Neuron (in vitro differentiated cells): ENCODE data around the gene TARS3.

Experiments
- H2AFZ ChIP-seq: one replicate; pipeline ENCODE4 v1.6.1; 2013; ENCODE audit warnings: low read depth, mild to moderate bottlenecking, inconsistent platforms, low read length, moderate library complexity
- H3K27me3 ChIP-seq: one replicate; pipeline ENCODE4 v1.6.1; 2013; ENCODE audit warnings: low read length; ENCODE audit not compliant: insufficient read depth
- H3K36me3 ChIP-seq: one replicate; pipeline ENCODE4 v1.6.1; 2013; ENCODE audit warnings: low read length; ENCODE audit not compliant: insufficient read depth
- H3K4me1 ChIP-seq: one replicate; pipeline ENCODE4 v1.6.1; 2013; ENCODE audit warnings: low read length; ENCODE audit not compliant: insufficient read depth
- H3K4me3 ChIP-seq: 2 replicates; pipeline ENCODE4 v1.5.1; 2013; ENCODE audit warnings: mild to moderate bottlenecking, low read length, moderate library complexity
- H3K9me3 ChIP-seq: one replicate; pipeline ENCODE4 v1.6.1; 2013; ENCODE audit warnings: low read length

The TARS3 gene

GRCh38 chr15:101692801-101693598 lies 31.3 kb downstream of the TARS3 start:
- no peaks in the 10 kb centered on the region for H3K9me3 ChIP-seq
- no peak overlapping the region for H2AFZ ChIP-seq
- no peaks in the 10 kb centered on the region for H3K27me3 ChIP-seq
- H3K4me1 ChIP-seq: no peaks in the 10 kb centered on the region
- H3K4me3 ChIP-seq: no peak overlapping the region
- H3K36me3 ChIP-seq: peaks cover 39% of the 10 kb centered on the region

DNA sequence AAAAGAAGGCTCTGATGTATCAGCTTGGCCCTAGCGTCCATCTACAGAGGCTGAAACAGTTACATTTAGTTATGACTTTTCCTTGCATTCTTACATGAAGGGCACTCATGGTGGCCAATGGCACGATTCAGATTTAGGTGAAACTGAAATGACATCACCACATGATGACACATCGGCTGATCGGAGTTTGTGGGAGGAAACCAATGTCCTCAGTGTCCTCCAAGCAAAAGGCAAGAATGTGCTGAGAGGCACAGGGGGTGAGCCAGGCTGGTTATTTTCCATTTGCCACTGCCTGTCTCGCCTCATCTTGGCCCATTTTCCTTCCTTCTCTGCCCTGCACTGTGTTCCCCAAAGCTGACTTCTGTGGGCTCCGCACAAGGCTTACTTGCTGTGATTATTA lies 34.4 kb downstream of the TARS3 start:
- Histone ChIP-seq H3K36me3 (peaks cover 24% of the 10 kb centered on the region), H3K27me3 (no peaks in the 10 kb centered on the region)

GRCh38 chr15:101686718-101687117 lies 37.6 kb downstream of the TARS3 start:
- Histone ChIP-seq H3K4me1 (no peaks in the 10 kb centered on the region), H3K36me3 (peaks cover 22% of the 10 kb centered on the region), H2AFZ (no peak overlapping the region), H3K4me3 (no peak overlapping the region), H3K27me3 (no peaks in the 10 kb centered on the region), H3K9me3 (no peaks in the 10 kb centered on the region)

More for the DNA sequence above, 34.4 kb downstream of the TARS3 start:
- no peak overlapping the region for H2AFZ ChIP-seq
- H3K4me3 ChIP-seq: no peak overlapping the region
- H3K4me1 ChIP-seq: no peaks in the 10 kb centered on the region
- no peaks in the 10 kb centered on the region for H3K9me3 ChIP-seq

DNA sequence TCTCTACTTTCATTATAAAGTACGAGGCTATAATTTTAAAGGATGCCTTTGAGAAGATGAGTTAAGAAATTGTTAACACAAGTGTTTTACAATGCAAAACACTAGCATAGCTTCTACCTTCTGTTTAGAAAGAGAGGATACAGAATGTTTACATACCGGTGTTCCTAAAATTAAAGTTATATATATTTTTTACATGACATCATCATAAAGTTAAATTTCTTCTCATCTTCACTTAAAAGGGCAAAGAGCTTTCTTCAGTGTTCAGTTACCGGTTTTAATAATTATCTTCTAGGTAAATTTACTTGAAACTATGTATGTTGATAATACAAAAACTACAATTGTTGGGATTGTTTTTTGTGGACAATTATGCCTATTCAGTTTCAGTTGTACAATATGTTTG lies 39.4 kb downstream of the TARS3 start:
- Histone ChIP-seq H3K36me3 (peaks cover 24% of the 10 kb centered on the region), H3K27me3 (no peaks in the 10 kb centered on the region), H3K4me1 (no peaks in the 10 kb centered on the region), H3K9me3 (no peaks in the 10 kb centered on the region), H3K4me3 (no peak overlapping the region), H2AFZ (no peak overlapping the region)

- no peak overlapping the region for H2AFZ ChIP-seq
- no peaks in the 10 kb centered on the region for H3K4me1 ChIP-seq
- H3K4me3 ChIP-seq: no peak overlapping the region
- no peaks in the 10 kb centered on the region for H3K9me3 ChIP-seq
- no peaks in the 10 kb centered on the region for H3K27me3 ChIP-seq
- H3K36me3 ChIP-seq: peaks cover 24% of the 10 kb centered on the region
Observed at GRCh38 chr15:101684384-101684783, 39.9 kb downstream of the TARS3 start.

DNA sequence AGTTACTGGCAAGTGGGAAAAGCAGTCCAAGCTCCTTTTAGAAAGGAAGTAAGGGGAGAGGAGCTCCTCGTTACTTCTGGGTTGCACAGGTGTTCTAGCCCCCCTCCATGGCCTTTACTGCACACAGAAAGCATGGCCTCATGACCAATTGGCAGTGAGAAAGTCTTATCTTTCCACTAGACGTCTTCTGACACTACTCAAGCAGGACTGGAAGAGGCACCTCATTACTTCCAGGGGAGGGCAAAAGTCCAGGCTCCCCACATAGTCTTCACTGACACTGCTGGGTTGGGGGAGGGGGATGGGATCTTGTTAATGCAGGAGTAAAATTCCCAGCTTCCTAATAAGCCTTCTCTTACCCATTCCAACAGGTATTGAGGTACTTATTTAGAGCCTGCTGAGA lies 44.5 kb downstream of the TARS3 start:
- no peak overlapping the region for H2AFZ ChIP-seq
- no peaks in the 10 kb centered on the region for H3K4me1 ChIP-seq
- H3K4me3 ChIP-seq: no peak overlapping the region
- peaks cover 20% of the 10 kb centered on the region for H3K36me3 ChIP-seq
- no peaks in the 10 kb centered on the region for H3K9me3 ChIP-seq
- H3K27me3 ChIP-seq: no peaks in the 10 kb centered on the region

DNA sequence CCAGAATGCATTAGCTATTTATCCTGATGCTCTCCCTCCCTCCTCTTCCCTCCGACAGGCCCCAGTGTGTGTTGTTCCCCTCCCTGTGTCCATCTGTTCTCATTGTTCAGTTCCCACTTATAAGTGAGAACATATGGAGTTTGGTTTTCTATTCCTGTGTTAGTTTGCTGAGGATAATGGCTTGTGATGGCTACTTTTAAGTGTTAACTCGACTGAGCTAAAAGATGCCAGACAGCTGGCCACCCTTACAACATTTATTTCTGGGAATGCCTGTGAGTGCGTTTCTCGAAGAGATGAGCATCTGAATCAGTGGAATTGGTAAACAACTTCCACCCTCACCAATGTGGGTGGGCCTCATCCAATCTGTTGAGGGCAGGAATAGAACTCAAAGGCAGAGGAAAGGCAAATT lies 47.3 kb downstream of the TARS3 start:
- Histone ChIP-seq H2AFZ (no peak overlapping the region), H3K36me3 (peaks cover 24% of the 10 kb centered on the region), H3K4me1 (no peaks in the 10 kb centered on the region), H3K4me3 (no peak overlapping the region), H3K9me3 (no peaks in the 10 kb centered on the region), H3K27me3 (no peaks in the 10 kb centered on the region)

GRCh38 chr15:101675796-101676582 lies 48.3 kb downstream of the TARS3 start:
- peaks cover 28% of the 10 kb centered on the region for H3K36me3 ChIP-seq

DNA sequence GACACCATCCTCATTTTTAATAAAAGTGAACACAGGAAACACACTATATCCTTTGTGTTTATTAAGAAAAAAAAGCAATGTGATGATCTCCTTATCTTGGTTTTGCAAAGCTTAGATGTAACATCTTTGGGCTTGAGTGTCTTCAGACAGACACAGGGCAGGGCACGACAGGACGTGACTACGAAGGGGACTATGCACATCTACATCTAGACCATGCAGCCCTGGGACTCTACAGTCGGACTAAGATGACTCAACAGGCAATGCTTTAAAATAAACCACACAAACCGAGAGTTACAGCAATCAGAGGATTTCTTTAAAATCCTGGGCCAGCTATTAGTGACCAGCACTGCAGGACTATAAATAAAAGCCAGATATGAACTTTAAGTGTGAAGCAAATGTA lies 49.3 kb downstream of the TARS3 start:
- H3K4me1 ChIP-seq: no peaks in the 10 kb centered on the region
- no peak overlapping the region for H2AFZ ChIP-seq
- H3K9me3 ChIP-seq: no peaks in the 10 kb centered on the region
- no peaks in the 10 kb centered on the region for H3K27me3 ChIP-seq
- peaks cover 33% of the 10 kb centered on the region for H3K36me3 ChIP-seq
- no peak overlapping the region for H3K4me3 ChIP-seq

More at GRCh38 chr15:101675796-101676582, 48.3 kb downstream of the TARS3 start:
- Histone ChIP-seq H3K4me1 (no peaks in the 10 kb centered on the region), H3K27me3 (no peaks in the 10 kb centered on the region), H3K9me3 (no peaks in the 10 kb centered on the region), H3K4me3 (no peak overlapping the region), H2AFZ (no peak overlapping the region)

- Histone ChIP-seq H3K36me3 (peaks cover 33% of the 10 kb centered on the region), H3K4me3 (no peak overlapping the region), H2AFZ (no peak overlapping the region), H3K9me3 (peaks cover 2% of the 10 kb centered on the region), H3K27me3 (no peaks in the 10 kb centered on the region), H3K4me1 (no peaks in the 10 kb centered on the region)
Observed at GRCh38 chr15:101672298-101672697, 52.0 kb downstream of the TARS3 start.

DNA sequence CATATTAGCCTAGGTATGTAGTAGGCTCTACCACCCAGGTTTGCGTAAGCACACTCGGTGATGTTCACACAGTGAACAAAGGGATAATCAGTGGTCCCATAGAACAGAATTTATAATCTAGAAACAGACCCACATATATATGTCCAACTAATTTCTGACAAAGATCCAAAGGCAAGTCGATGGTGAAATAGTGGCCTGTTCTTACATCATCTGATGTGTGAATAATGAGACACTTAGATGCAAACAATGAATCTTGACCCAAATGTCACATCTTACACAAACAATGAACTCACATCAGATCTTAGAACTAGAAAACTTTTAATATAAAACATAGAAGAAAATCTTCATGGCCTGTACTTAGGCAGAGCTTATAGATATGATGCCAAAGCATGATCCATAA lies 54.5 kb downstream of the TARS3 start:
- no peak overlapping the region for H3K4me3 ChIP-seq
- no peaks in the 10 kb centered on the region for H3K4me1 ChIP-seq
- no peaks in the 10 kb centered on the region for H3K27me3 ChIP-seq
- H3K9me3 ChIP-seq: peaks cover 4% of the 10 kb centered on the region
- H3K36me3 ChIP-seq: peaks cover 33% of the 10 kb centered on the region
- no peak overlapping the region for H2AFZ ChIP-seq

DNA sequence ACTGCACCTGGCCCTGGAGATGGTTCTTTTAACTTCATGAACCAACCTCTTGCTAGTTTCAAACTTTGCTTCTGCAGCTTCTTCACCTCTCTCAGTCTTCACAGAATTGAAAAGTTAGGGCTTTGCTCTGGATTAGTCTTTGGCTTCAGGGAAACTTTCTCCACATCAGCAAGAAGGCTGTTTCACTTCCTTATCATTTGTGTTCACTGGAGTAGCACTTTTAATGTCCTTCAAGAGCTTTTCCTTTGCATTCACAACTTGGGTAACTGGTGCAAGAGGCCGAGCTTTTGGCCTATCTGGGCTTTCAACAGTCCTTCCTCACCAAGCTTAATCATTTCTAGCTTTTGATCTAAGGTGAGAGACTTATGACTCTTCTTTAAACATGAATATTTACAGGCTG lies 56.4 kb downstream of the TARS3 start:
- Histone ChIP-seq H3K36me3 (peaks cover 21% of the 10 kb centered on the region), H3K4me3 (no peak overlapping the region), H2AFZ (no peak overlapping the region), H3K4me1 (no peaks in the 10 kb centered on the region), H3K27me3 (no peaks in the 10 kb centered on the region), H3K9me3 (peaks cover 4% of the 10 kb centered on the region)

GRCh38 chr15:101664303-101664913 lies 59.9 kb downstream of the TARS3 start:
- H3K9me3 ChIP-seq: peaks cover 4% of the 10 kb centered on the region
- H2AFZ ChIP-seq: no peak overlapping the region
- H3K4me1 ChIP-seq: no peaks in the 10 kb centered on the region

More at GRCh38 chr15:101664303-101664913, 59.9 kb downstream of the TARS3 start:
- no peak overlapping the region for H3K4me3 ChIP-seq
- H3K36me3 ChIP-seq: no peaks in the 10 kb centered on the region
- no peaks in the 10 kb centered on the region for H3K27me3 ChIP-seq
